ENCODE measurements around the gene TOR2A. TPM values are rescaled to one million over a fixed set of nuclear protein-coding genes. Genes with fewer than 3 reads are reported as not detected.
"Not testable (repeated sequence)": the region's sequence is repeated elsewhere in the genome, so short reads cannot be mapped to it uniquely, and the experiment has no call there.

The TOR2A gene
- total RNA-seq, 1 donor from 2014 or later: 21.7 TPM

GRCh38 chr9:127768698-127769097 lies 33.6 kb upstream of the TOR2A start:
- DNase-seq (ENCODE audit: low spot score): no peak

- no peak for DNase-seq (ENCODE audit: low spot score)
These were observed 32.8 kb upstream of the TOR2A start for GRCh38 chr9:127767909-127768331.

- DNase-seq (ENCODE audit: low spot score): no peak
These were observed 32.3 kb upstream of the TOR2A start for GRCh38 chr9:127767410-127767809.

GRCh38 chr9:127765418-127765817 lies 30.3 kb upstream of the TOR2A start:
- DNase-seq (ENCODE audit: low spot score): no peak

- DNase-seq (ENCODE audit: low spot score): no peak
These were observed 28.9 kb upstream of the TOR2A start for GRCh38 chr9:127763918-127764384.

- no peak for DNase-seq (ENCODE audit: low spot score)
These were observed 27.1 kb upstream of the TOR2A start for GRCh38 chr9:127762111-127762676.

- DNase-seq (ENCODE audit: low spot score): no peak
These were observed 26.4 kb upstream of the TOR2A start for GRCh38 chr9:127761491-127761956.

GRCh38 chr9:127761061-127761460 lies 26.0 kb upstream of the TOR2A start:
- DNase-seq (ENCODE audit: low spot score): no peak

GRCh38 chr9:127758843-127759242 lies 23.7 kb upstream of the TOR2A start:
- no peak for DNase-seq (ENCODE audit: low spot score)

- not testable (repeated sequence) for DNase-seq (ENCODE audit: low spot score)
These were observed 21.7 kb upstream of the TOR2A start for GRCh38 chr9:127756776-127757175.

GRCh38 chr9:127756233-127756632 lies 21.1 kb upstream of the TOR2A start:
- DNase-seq (ENCODE audit: low spot score): no peak

- no peak for DNase-seq (ENCODE audit: low spot score)
These were observed 20.3 kb upstream of the TOR2A start for GRCh38 chr9:127755061-127756060.

GRCh38 chr9:127754099-127755060 lies 19.3 kb upstream of the TOR2A start:
- DNase-seq (ENCODE audit: low spot score): no peak

GRCh38 chr9:127753622-127754021 lies 18.5 kb upstream of the TOR2A start:
- DNase-seq (ENCODE audit: low spot score): no peak

- no peak for DNase-seq (ENCODE audit: low spot score)
These were observed 18.1 kb upstream of the TOR2A start for GRCh38 chr9:127753148-127753547.

- no peak for DNase-seq (ENCODE audit: low spot score)
These were observed 16.4 kb upstream of the TOR2A start for GRCh38 chr9:127751269-127752054.

GRCh38 chr9:127749090-127749787 lies 14.1 kb upstream of the TOR2A start:
- DNase-seq (ENCODE audit: low spot score): no peak

GRCh38 chr9:127746959-127747569 lies 12.0 kb upstream of the TOR2A start:
- DNase-seq (ENCODE audit: low spot score): no peak

GRCh38 chr9:127744398-127745110 lies 9.5 kb upstream of the TOR2A start:
- DNase-seq (ENCODE audit: low spot score): no peak
